Hair follicle dermal papilla cell (primary cell): ENCODE measurements around the gene IL10RA. TPM values are rescaled to one million over a fixed set of nuclear protein-coding genes. Genes with fewer than 3 reads are reported as not detected.

ENCODE experiments used
- total RNA-seq: library from RNA; depleted of rRNA; stranded (reverse); fragments of >200 nt; gene quantifications from 2 replicates; pipeline ENCODE4 v1.2.3, GENCODE V29; 2012

Gene IL10RA
- total RNA-seq = 0.16 TPM in 1 of 2 replicates, not detected in the other

GRCh38 chr11:117985953-117986887 lies at the start of gene IL10RA:
Gene IL10RA (plus strand): TSS chr11:117986394. CDS start chr11:117986468, 74 bp downstream.

Other genes with a start within 250 kb of the IL10RA start
- gene DSCAML1, start 189.2 kb upstream of the IL10RA start, total RNA-seq = not detected in 2 replicates
- gene FXYD2, start 161.7 kb upstream of the IL10RA start, total RNA-seq = not detected in 2 replicates
- not detected in 2 replicates for gene FXYD6, start 109.7 kb upstream of the IL10RA start, total RNA-seq
- gene TMPRSS13, start 57.0 kb upstream of the IL10RA start, total RNA-seq = not detected in 2 replicates
- gene TMPRSS4, start 90.7 kb downstream of the IL10RA start, total RNA-seq = not detected in 2 replicates
- not detected in 2 replicates for gene SMIM35, start 100.6 kb downstream of the IL10RA start, total RNA-seq
- under 0.01 TPM in 1 of 2 replicates, not detected in the other for gene SCN4B, start 166.4 kb downstream of the IL10RA start, total RNA-seq
- gene SCN2B, start 190.2 kb downstream of the IL10RA start, total RNA-seq = under 0.01 TPM in 2 replicates
- not detected in 2 replicates for gene JAML, start 238.6 kb downstream of the IL10RA start, total RNA-seq